KBM-7 (cell line): Measurements from ENCODE around the gene MAN1B1.
"Not testable (repeated sequence)": the region's sequence is repeated elsewhere in the genome, so short reads cannot be mapped to it uniquely, and the experiment has no call there.

ENCODE experiments used
- DNase-seq: peaks from one replicate; pipeline ENCODE4 v3.0.0-alpha.2; 2015
- in situ Hi-C: fragments of 300-500 bp; cut with MboI; formaldehyde crosslinking; loops from 2 replicates; pipeline ENCODE4 v1.14.3; 2020; ENCODE audit warnings: low sequenced_read_pairs, low pct_unique_long_range_greater_than_20kb, mixed read lengths

Gene MAN1B1

DNA sequence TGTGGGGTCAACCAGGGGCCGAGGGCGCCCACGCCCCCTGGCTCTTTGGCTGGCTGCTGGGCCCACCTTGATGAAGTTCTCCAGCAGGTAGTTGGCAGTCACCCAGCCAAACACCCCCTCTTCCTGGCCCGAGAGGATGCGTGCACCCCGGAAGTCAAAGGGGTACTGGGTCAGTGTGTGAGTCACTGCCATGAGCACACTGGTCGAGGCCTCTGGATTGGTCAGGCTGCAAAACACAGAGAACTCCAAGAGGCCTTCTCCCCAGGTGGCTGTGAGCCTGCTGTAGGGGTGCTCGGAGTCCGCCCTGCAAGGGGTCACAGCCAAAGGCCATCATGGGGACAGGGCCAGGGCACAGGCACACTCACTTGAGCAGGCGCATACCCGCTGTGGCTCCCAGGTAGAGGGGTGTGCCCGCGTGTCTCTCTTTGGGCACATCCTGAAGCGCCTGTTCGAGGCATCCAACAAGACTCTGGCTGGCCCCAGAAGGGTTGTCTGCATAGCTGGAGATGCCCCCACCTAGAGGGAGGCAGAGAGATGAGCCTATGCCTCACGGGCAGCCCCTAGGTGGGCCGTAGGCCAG, 35.5 kb upstream of the MAN1B1 start:
- in situ Hi-C loops, result no loop called here
- DNase-seq, result no peak

GRCh38 chr9:137052293-137052692, 34.5 kb upstream of the MAN1B1 start:
- in situ Hi-C loops, result no loop called here
- DNase-seq, result no peak

- in situ Hi-C loops, result no loop called here
- no peak for DNase-seq
Observed at GRCh38 chr9:137052998-137053943, 33.5 kb upstream of the MAN1B1 start.

DNA sequence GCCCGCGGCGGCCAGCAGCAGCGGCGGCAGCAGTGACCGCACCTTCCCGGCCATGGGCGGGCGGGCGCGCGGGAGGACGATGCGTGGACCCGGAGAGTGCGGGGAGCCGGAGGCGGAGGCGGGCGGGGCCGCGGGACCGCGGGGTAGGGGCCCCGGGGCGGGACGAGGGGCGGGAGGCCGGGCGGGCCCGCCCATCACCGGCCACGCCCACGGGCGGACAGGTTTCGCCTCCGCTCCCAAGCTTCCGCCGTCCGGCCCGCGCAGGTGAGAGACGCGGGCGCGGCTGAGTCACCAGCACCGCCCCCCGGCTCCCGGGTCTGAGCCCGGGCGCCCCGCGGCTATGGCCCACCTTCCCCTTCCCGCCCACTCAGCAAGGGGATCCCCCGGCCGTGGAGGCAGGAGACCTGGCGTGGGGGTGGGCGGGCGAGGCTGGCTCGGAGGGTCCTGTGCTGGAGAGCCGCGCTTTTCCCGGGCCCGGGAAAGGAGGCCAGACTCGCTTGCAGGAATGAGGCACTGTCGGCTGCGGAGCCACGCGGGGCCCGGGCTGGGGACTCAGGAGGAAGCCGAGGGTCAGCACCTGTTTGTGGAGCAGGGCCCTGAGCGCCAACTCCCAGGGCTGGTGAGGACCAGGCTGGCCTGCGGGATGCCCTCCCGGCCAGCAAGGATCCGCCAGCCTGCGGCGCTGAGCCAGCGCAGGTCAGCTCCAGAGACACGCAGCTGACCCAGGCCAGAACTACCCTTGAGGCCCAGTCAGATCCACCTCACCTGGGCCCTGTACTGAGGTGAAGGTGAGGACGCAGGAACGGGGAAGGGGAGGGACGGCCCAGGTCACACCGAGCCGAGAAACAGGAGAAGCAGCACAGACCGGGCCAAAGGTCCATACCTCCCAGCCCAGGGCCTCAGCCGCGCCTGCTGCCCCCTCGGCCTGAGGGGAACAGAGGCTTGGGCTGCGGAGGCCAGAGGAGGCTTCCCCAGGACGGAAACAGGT, 32.5 kb upstream of the MAN1B1 start, which contains the start of gene ENTPD2:
ENTPD2 (minus strand) TSS at position 118 of the 988 bp plus-strand sequence; CDS start at position 54, 64 bp downstream.
- no peak for DNase-seq

GRCh38 chr9:137054932-137055384, 31.8 kb upstream of the MAN1B1 start:
- DNase-seq, result no peak
- in situ Hi-C loops, result no loop called here

More for the DNA sequence above, 32.5 kb upstream of the MAN1B1 start, which contains the start of gene ENTPD2:
- in situ Hi-C loops, result no loop called here

DNA sequence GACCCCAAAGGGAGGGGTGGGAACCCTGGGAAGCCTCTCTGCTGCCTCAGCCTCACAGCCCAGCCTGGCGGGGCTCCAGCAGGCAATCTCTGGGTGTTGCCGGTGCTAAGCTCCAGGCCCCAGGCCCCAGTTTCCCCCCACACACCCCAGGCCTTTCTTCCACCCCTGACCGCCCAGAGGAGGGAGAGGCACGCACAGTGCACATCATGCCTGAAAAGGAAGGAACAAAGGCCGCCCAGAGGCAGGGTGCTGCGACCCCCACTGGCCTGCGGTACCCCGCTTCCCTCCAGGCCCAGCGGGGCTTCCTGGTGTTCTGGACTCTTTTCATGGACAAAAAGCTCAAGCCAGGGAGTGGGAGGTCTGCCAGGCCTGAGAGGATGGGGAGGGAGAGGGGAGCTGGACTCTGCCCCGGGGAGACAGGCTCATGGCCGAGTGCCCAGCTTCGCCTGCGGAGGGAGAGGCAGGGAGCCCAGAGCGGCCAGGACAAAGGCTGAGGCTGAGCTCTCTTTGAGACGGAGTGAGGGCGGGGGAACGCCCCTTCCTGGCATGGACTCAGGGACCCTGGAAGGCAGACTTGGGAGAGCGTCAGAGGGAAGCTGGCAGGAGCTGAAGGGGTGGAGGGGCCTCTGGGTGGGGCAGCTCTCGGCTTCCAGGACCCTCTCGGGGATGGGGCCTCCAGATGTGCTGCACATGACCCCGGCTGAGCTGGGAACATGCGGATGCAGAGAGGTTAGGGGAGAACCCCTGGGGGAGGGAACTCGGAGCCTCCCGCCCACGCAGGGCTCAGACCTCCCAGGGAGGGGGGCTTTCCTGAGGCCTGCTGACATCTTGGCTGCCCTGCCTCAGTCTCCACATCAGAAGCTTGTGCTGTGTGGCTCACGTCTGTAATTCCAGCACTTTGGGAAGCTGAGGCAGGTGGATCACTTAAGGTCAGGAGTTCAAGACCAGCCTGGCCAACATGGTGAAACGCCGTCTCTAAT, 31.1 kb upstream of the MAN1B1 start:
- DNase-seq, result no peak
- in situ Hi-C loops, result no loop called here

DNA sequence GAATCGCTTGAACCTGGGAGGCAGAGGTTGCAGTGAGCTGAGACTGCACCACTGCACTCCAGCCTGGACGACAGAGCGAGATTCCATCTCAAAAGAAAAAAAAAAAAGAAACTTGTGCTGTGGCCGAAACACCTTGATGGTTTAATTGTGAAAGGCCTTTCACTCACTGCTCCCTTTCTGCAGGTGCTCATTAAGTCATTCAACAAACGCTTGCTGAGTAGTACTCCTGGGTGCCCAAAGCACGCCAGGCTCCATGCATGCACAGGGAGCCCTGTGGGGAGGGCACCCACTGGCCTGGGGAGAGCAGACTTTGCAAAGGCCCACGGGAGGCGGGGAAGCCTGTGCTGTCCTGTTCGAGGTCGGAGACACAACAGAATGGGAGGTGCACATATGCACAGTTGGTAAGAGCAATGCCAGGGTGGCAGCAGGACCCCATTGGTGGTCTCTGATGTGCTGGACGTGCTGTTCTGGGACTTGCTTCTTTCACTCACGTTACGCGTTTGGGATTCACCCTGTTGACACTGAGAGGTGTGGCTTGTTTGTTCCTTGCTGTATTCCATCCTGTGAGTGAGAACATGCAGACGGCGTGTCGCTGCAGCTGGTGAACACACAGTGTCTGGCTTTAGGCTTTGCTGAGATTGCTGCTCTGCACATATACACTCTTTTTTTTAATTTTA, 29.9 kb upstream of the MAN1B1 start:
- in situ Hi-C loops, result no loop called here
- no peak for DNase-seq

DNA sequence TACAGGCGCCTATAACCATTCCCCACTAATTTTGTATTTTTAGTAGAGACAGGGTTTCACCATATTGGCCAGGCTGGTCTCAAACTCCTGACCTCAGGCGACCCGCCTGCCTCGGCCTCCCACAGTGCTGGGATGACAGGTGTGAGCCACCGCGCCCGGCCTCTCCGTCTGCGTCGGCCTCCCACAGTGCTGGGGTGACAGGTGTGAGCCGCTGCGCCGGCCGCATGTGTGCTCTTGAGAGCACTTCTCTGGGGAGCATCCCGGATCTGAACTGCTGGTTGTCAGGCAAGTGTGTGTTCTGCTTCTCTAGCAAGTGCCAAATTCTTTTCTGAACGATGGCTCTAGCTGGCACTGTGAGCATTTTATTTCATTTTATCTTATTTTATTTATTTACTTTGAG, 29.2 kb upstream of the MAN1B1 start:
- in situ Hi-C loops, result no loop called here
- no peak for DNase-seq

DNA sequence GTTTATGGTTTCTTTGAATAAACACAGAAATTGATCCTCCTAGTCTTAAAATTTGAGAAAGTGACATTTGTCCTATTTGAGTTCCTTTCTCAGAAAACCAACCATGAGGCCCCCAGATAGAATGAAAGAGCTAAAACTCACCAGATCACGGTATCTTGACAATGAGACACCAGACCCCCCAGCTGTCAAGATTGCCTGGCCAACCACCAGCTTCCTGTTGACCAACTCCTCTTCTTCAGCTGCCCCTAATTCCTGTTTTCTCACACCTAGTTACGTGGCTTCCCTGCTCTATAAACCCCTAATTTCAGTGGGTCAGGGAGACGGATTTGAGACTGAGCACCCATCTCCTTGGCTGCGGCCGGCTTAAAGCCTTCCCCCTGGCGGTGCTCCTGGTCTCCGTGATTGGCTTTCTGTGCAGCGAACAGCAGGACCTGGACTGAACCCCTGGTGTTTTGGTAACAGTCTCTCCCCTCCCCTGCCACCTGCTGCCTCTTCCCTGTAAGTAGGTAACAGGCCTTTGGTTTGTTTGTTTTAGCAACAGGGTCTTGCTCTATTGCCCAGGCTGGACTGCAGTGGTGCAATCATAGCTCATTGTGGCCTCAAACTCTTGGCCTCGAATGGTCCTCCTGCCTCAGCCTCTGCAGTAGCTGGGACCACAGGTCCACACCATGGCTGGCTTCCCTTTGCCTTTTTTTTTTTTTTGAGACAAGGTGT, 28.1 kb upstream of the MAN1B1 start:
- in situ Hi-C loops, result no loop called here
- DNase-seq, result no peak

DNA sequence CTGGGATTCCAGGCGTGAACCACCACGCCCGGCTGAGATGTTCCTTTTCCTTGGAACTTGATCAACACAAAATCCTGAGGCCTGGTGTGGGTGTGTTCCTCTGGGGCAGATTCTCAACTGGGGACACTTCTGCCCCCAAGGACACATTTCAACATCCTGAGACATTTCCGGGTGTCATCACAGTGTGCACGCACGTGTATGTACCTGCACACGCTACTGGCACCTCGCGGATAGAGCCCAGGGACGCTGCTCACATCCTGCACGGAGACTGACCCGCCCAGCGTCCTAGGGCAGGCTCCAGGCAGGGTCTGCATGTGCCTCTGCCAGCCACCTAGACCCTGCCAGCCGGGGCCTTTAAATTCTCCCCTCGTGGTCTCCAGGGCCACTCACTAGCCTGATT, 24.4 kb upstream of the MAN1B1 start:
- in situ Hi-C loops, result no loop called here
- no peak for DNase-seq

DNA sequence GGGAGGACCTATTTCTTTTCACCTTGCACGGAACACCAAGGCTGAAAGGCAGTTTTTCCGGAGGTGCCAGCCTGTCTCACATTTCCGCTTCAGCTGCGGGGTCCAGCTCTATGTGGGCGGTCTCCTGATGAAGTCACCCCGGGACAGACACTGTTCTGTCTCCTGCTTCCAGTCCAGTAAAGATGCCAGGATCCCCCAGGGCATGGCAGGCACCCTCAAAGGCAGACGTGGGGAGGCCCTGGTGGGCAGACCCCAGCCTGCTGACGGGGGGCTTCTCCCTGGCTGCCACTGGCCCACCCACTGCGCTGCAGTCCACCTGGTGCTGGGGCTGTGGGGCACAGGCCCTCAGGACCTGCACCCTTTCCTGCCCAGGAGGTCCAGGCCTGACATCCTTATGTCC, 24.0 kb upstream of the MAN1B1 start:
- DNase-seq, in situ Hi-C loops: not testable (repeated sequence)

GRCh38 chr9:137063311-137064026, 23.3 kb upstream of the MAN1B1 start:
- no peak for DNase-seq
- in situ Hi-C loops, result no loop called here

DNA sequence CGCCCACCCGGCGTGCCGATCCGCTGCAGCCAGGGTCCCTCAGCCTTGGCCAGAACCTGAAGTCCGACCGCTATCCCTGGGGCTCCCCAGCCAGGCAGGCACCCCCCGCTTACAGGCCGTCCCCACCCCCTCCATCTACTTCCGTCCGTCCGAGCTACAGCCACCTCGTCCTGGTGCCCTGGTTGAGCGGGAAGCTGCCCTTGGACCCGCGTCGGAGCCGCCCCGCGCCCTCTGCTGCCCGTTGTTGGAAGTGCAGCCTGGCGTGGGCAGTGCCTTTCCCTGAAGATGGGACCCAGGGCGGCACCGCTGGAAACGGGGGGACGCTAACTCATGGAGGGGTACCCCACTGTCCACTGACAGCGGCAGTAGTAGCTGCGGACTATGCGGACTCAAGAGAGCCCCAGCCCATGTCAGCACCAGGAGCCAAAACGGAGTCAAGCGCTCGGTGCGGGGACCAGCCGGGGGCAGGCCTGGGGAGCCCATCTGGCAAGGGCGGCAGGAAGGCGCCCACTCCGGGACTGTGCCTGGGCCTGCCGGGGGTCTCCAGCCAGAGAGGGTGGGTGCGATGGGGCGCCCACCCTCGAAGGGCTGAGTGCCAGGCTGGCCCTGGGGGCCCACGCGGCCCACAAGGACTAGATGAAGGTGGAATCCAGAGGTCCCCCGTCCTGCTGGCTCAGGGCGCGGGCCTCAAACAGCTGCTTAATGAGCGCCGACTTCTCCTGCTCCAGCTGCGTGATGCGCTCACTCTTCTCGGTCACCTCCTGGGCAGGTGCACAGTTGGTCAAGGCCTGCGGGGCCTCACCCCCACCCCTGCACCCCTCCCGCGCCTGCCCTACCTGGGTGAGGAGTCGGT, 22.5 kb upstream of the MAN1B1 start:
- in situ Hi-C loops, result no loop called here
- no peak for DNase-seq

DNA sequence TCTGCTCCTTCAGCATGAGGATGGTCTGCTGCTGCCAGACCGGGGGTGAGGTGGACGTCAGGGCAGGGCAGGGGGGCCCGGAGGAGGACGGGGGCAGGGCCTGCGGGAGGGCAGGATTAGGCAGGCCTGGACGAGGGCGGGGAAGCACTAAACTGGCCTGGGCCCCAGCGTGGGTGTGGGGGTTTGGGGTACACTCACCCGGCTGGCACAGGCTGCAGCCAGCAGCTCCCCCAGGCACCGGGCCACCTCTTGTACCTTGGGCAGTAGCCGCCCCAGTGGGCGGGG, 22.0 kb upstream of the MAN1B1 start:
- in situ Hi-C loops, result no loop called here
- no peak for DNase-seq

- no peak for DNase-seq
- in situ Hi-C loops, result no loop called here
Observed at GRCh38 chr9:137065336-137065967, 21.3 kb upstream of the MAN1B1 start.
